ENCODE measurements around the gene NPEPPS.

The NPEPPS gene

DNA sequence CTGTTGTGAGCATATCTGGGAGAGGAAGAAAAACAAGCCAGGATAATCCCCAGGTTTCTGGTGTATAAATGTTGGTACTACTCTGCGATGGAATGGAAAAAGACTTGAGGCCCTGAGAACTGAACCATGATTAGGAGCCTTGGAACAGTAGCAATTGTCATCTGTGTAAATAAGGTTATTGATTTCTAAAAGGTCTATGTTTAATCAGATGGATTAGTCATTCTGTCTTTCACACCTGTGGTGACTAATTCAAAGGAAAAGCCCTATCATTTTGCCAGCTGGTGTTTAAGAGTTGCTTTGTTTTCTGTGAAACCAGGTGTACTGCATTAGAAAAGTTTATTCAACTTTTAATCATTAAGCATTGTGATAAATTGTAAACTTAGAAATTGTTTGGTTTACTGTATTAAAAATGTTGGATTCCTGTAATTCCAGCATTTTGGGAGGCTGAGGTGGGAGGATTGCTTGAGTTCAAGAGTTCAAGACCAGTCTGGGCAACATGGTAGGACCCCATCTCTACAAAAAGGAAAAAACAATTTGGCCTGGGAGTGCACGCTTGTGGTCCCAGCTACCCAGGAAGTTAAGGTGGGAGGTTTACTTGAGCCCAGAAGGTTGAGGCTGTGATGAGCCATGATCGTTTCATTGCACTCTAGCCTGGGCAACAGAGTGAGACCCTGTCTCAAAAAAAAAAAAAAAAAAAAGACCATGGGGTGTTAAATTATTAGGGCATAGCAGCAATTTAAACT, 89.8 kb downstream of the NPEPPS start:
- no peak overlapping the region for H3K4me3 ChIP-seq (ENCODE audit: low read length)
- H3K9ac ChIP-seq (ENCODE audit: low read length) = no peak overlapping the region
- H3K36me3 ChIP-seq (ENCODE audit: control insufficient read depth, insufficient read depth, low read length) = no peaks in the 10 kb centered on the region
- H3K27me3 ChIP-seq (ENCODE audit: control insufficient read depth, insufficient read depth, low read length) = no peaks in the 10 kb centered on the region
- no peaks in the 10 kb centered on the region for H3K9me3 ChIP-seq (ENCODE audit: control insufficient read depth, low read length)
- H3K4me1 ChIP-seq (ENCODE audit: control insufficient read depth, insufficient read depth, low read length) = peaks cover 9% of the 10 kb centered on the region

DNA sequence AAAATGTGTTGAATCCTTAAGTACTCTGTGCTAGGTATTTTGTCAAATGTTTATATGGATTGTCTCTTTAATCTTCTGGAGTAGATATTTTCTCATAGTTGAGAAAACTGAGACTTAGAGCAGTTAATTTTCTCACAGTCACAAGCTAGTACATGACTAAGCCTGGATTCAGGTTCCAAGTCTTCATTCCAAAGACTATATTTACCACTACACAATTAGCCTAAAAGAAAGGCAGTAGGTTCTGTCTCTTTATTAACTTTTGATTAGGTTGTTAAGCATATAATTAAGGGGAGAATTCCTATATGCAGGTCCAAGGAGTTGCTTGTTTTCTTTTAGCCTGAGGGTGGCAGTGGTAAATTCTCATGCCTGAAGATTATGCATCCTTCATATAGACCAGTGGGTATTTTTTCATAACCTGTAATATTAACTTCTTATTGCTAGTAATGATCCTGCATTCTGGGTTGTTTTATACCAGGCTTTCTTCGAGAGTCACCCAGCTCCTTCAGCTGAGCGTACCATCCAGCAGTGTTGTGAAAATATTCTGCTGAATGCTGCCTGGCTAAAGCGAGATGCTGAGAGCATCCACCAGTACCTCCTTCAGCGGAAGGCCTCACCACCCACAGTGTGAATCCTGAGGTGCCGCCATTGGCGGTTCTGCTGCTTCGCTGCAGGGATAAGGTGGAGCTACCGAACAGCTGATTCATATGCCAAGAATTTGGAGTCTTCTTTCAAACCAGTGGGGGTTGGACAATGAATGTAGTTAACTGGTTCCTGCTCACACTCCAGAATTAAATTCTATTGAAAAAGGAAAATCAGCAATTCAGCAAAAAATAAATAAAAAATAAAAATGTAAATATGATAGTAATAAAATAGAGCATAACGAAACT, 90.6 kb downstream of the NPEPPS start:
- Histone ChIP-seq H3K9ac (ENCODE audit: low read length) (no peak overlapping the region), H3K4me1 (ENCODE audit: control insufficient read depth, insufficient read depth, low read length) (peaks cover 9% of the 10 kb centered on the region), H3K4me3 (ENCODE audit: low read length) (no peak overlapping the region), H3K36me3 (ENCODE audit: control insufficient read depth, insufficient read depth, low read length) (no peaks in the 10 kb centered on the region), H3K9me3 (ENCODE audit: control insufficient read depth, low read length) (no peaks in the 10 kb centered on the region), H3K27me3 (ENCODE audit: control insufficient read depth, insufficient read depth, low read length) (no peaks in the 10 kb centered on the region)

DNA sequence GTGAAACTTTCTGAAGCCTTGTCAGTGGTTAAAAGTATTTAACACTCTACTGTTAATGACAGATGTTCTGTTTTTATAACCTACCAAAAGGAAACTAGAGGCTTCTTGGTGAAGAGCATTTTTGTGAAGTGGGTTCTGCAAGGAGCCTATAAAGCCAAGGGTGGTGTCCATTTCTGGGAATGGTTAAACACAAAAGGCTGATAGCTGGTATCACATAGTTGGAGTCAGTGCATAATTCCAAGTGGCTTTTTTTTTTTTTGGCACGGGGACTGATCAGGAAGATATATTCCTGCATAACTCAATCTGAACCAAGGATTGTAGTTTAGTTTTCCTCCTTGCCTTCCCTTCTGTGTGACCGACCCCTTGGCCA, 91.3 kb downstream of the NPEPPS start:
- Histone ChIP-seq H3K4me3 (ENCODE audit: low read length) (no peak overlapping the region), H3K9ac (ENCODE audit: low read length) (no peak overlapping the region), H3K36me3 (ENCODE audit: control insufficient read depth, insufficient read depth, low read length) (no peaks in the 10 kb centered on the region), H3K27me3 (ENCODE audit: control insufficient read depth, insufficient read depth, low read length) (no peaks in the 10 kb centered on the region), H3K9me3 (ENCODE audit: control insufficient read depth, low read length) (no peaks in the 10 kb centered on the region), H3K4me1 (ENCODE audit: control insufficient read depth, insufficient read depth, low read length) (peaks cover 9% of the 10 kb centered on the region)

DNA sequence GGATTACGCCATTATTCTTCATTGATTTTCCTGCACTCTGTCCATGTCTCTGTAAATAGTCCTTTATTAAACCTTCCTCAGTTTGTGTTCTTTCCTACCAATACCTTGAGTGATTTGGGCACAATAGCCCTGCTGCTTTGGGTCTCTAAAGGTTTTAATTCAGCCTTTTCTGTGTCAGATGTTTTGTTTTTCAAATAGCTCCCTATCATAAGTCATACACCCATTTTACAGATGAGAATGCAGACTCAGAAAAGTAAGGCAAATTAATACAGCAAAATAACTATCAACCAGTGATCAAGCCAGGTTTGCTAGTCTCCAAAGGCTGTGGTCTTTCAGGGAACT, 93.8 kb downstream of the NPEPPS start:
- Histone ChIP-seq H3K4me1 (ENCODE audit: control insufficient read depth, insufficient read depth, low read length) (peaks cover 10% of the 10 kb centered on the region), H3K36me3 (ENCODE audit: control insufficient read depth, insufficient read depth, low read length) (no peaks in the 10 kb centered on the region), H3K9me3 (ENCODE audit: control insufficient read depth, low read length) (no peaks in the 10 kb centered on the region), H3K4me3 (ENCODE audit: low read length) (no peak overlapping the region), H3K27me3 (ENCODE audit: control insufficient read depth, insufficient read depth, low read length) (no peaks in the 10 kb centered on the region), H3K9ac (ENCODE audit: low read length) (no peak overlapping the region)

DNA sequence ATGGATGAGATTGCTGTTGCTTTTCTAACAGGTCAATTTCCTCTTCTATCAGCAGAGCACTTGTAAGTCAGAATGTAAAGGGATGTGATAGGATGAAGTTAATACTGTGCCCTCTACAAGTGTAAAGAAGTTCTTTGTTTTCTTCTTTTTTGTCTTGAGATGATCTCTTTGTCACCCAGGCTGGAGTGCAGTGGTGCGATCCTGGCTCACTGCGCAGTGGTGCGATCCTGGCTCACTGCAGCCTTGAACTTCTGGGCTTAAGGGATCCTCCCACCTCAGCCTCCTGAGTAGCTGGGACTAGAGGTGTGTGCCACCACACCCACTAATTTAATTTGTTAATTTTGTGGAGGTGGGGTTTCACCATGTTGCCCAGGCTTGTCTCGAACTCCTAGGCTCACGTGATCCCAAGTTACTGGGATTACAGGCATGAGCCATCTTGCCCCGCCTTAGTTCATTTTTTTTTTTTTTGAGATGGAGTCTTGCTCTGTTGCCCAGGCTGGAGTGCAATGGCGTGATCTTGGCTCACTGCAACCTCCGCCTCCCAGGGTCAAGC, 97.2 kb downstream of the NPEPPS start:
- Histone ChIP-seq H3K9ac (ENCODE audit: low read length) (no peak overlapping the region), H3K4me1 (ENCODE audit: control insufficient read depth, insufficient read depth, low read length) (peaks cover 9% of the 10 kb centered on the region), H3K36me3 (ENCODE audit: control insufficient read depth, insufficient read depth, low read length) (no peaks in the 10 kb centered on the region), H3K4me3 (ENCODE audit: low read length) (no peak overlapping the region), H3K9me3 (ENCODE audit: control insufficient read depth, low read length) (no peaks in the 10 kb centered on the region), H3K27me3 (ENCODE audit: control insufficient read depth, insufficient read depth, low read length) (no peaks in the 10 kb centered on the region)

DNA sequence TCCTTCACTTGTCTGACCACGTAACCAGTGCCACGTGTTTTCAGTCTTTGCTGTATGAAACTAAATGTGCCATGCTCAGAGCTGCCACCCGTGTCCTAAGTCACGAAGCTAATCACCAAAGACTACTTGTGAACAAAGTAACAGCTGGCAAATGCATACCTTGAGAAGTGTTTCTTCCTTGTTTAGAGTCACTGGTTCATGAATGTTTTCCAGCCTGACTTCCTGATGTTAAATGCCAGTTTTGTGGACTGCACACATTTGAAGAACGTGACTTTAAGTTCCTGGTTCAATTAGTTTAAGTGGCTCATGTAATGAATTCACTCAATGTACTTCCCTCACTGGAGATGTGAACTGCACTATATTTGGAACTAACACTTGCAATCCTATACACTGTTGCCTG, 98.9 kb downstream of the NPEPPS start:
- H3K9me3 ChIP-seq (ENCODE audit: control insufficient read depth, low read length) = no peaks in the 10 kb centered on the region
- H3K36me3 ChIP-seq (ENCODE audit: control insufficient read depth, insufficient read depth, low read length) = no peaks in the 10 kb centered on the region
- H3K27me3 ChIP-seq (ENCODE audit: control insufficient read depth, insufficient read depth, low read length) = no peaks in the 10 kb centered on the region
- no peak overlapping the region for H3K9ac ChIP-seq (ENCODE audit: low read length)
- H3K4me3 ChIP-seq (ENCODE audit: low read length) = no peak overlapping the region
- H3K4me1 ChIP-seq (ENCODE audit: control insufficient read depth, insufficient read depth, low read length) = peaks cover 9% of the 10 kb centered on the region

DNA sequence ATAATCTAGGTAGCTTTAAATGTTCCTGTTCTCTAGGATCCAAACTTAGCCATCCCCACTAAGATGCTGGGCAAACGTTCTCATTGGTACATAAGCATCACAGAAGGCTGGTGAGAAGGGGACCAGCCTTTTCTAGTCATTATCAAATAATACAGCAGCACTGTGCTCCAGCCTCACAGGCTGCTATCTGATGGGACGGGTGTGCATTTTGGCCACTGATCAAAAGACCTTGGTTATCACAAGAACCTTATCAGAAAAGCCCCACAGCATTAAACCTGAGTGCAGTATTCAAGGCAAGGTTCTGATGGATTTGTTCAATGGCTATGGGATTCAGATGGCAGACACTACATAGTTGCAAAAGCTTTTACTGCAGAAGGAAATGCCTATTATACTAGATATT, 99.7 kb downstream of the NPEPPS start:
- Histone ChIP-seq H3K27me3 (ENCODE audit: control insufficient read depth, insufficient read depth, low read length) (no peaks in the 10 kb centered on the region), H3K4me3 (ENCODE audit: low read length) (no peak overlapping the region), H3K9ac (ENCODE audit: low read length) (no peak overlapping the region), H3K4me1 (ENCODE audit: control insufficient read depth, insufficient read depth, low read length) (peaks cover 9% of the 10 kb centered on the region), H3K36me3 (ENCODE audit: control insufficient read depth, insufficient read depth, low read length) (no peaks in the 10 kb centered on the region), H3K9me3 (ENCODE audit: control insufficient read depth, low read length) (no peaks in the 10 kb centered on the region)

DNA sequence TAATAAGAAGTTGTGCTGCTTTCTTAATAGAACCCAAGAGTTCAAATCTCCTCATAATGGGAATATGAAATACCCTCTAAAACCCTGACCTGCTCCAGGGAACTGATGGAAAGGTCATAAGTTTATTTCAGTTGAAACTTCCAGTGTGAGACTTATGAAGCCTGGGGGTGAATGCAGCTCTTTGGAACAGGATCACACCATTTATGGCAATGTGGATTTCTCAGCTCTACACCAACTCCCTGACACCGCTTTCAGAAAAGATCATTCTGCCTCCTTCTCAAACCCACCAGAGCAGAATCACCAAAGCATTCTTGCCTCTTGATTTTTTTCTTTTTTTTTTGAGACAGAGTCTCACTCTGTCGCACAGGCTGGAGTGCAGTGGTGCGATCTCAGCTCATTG, 102.1 kb downstream of the NPEPPS start:
- H3K9me3 ChIP-seq (ENCODE audit: control insufficient read depth, low read length) = no peaks in the 10 kb centered on the region
- H3K27me3 ChIP-seq (ENCODE audit: control insufficient read depth, insufficient read depth, low read length) = no peaks in the 10 kb centered on the region
- H3K4me3 ChIP-seq (ENCODE audit: low read length) = no peak overlapping the region
- peaks cover 9% of the 10 kb centered on the region for H3K4me1 ChIP-seq (ENCODE audit: control insufficient read depth, insufficient read depth, low read length)
- no peak overlapping the region for H3K9ac ChIP-seq (ENCODE audit: low read length)
- H3K36me3 ChIP-seq (ENCODE audit: control insufficient read depth, insufficient read depth, low read length) = no peaks in the 10 kb centered on the region

DNA sequence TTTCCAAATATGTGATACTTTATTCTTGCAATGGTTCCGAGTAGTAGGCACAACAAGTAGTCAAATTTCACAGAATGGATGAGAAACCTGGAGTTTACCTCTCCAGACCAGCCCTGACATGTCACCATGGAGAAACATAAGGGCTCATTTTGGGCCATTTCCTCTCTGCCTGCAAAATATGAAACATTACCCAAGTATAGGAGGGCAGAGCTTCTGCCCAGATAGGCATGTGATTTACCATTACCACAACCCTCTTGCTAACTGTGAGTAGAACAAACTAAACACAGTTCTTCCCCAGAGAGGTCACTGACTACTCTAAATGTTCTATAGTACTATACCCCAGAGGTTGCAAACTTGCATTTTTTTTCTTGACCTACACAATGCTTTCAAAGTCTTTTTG, 103.1 kb downstream of the NPEPPS start:
- Histone ChIP-seq H3K36me3 (ENCODE audit: control insufficient read depth, insufficient read depth, low read length) (no peaks in the 10 kb centered on the region), H3K9ac (ENCODE audit: low read length) (no peak overlapping the region)

DNA sequence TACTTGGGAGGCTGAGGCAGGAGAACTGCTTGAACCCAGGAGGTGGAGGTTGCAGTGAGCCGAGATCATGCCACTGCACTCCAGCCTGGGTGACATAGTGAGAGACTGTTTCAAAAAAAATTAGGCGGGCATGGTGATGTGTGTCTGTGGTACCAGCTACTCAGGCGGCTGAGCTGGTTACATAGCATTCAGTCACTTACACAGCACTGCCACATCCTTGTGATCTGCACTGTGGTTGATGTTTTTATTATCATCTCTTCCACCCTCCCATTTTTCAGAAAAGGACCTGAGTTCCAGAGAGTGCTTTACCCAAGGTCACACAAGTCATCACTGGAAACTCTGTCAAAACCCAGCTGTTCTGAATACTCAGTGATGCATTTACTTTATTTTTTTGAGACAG, 104.0 kb downstream of the NPEPPS start:
- Histone ChIP-seq H3K4me3 (ENCODE audit: low read length) (no peak overlapping the region), H3K9me3 (ENCODE audit: control insufficient read depth, low read length) (no peaks in the 10 kb centered on the region), H3K27me3 (ENCODE audit: control insufficient read depth, insufficient read depth, low read length) (no peaks in the 10 kb centered on the region), H3K4me1 (ENCODE audit: control insufficient read depth, insufficient read depth, low read length) (peaks cover 6% of the 10 kb centered on the region), H3K36me3 (ENCODE audit: control insufficient read depth, insufficient read depth, low read length) (no peaks in the 10 kb centered on the region), H3K9ac (ENCODE audit: low read length) (no peak overlapping the region)

More for the DNA sequence above, 103.1 kb downstream of the NPEPPS start:
- Histone ChIP-seq H3K4me1 (ENCODE audit: control insufficient read depth, insufficient read depth, low read length) (peaks cover 9% of the 10 kb centered on the region), H3K27me3 (ENCODE audit: control insufficient read depth, insufficient read depth, low read length) (no peaks in the 10 kb centered on the region), H3K4me3 (ENCODE audit: low read length) (no peak overlapping the region), H3K9me3 (ENCODE audit: control insufficient read depth, low read length) (no peaks in the 10 kb centered on the region)

DNA sequence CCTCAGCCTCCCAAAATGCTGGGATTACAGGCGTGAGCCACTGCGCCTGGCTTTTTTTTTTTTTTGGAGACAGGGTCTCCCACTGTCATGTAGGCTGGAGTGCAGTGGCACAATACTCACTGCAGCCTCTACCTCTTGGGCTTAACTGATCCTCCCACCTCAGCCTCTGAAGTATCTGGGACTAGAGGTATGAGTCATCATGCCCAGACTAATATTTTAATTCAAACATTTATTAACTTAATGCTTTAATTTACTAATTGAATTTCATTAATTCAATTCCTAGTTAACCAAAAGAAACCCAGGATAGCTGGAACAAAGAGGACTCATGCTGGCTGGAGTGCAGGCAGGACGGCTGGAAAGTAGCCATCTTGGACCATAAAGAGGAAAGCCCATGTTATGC, 104.8 kb downstream of the NPEPPS start:
- Histone ChIP-seq H3K9ac (ENCODE audit: low read length) (no peak overlapping the region), H3K4me1 (ENCODE audit: control insufficient read depth, insufficient read depth, low read length) (no peaks in the 10 kb centered on the region), H3K4me3 (ENCODE audit: low read length) (no peak overlapping the region), H3K27me3 (ENCODE audit: control insufficient read depth, insufficient read depth, low read length) (no peaks in the 10 kb centered on the region), H3K9me3 (ENCODE audit: control insufficient read depth, low read length) (no peaks in the 10 kb centered on the region), H3K36me3 (ENCODE audit: control insufficient read depth, insufficient read depth, low read length) (no peaks in the 10 kb centered on the region)

DNA sequence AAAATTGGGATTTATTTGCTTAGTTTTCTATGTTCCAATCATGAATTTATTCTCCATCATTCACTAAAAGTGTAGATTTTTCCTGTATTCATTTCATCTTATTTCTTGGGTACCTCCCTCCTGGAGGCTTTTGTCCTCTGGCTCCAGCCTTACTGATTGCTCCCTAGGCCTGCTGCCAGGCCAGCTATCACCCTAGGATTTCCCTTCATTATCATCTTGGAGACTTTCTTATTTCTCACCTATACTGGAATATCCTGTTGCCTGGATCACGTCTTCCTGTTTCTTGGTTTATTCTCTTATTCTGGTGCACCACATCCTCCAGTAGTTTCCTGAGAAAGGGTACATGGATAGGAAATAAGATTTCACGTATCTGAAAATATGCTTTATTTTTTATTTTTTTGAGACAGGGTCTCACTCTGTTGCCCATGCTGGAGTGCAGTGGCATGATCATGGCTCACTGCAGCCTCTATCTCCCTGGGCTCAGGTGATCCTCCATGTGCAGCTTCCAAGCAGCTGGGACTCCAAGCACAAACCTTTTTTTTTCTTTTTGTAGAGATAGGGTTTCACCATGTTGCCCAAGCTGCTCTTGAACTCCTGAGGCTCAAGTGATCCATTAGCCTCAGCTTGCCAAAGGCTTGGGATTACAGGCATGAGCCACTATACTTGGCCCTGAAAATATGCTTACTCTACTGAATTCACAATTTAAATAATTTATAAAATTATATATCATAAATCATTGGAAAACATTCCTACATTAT, 105.5 kb downstream of the NPEPPS start:
- Histone ChIP-seq H3K4me1 (ENCODE audit: control insufficient read depth, insufficient read depth, low read length) (no peaks in the 10 kb centered on the region), H3K27me3 (ENCODE audit: control insufficient read depth, insufficient read depth, low read length) (no peaks in the 10 kb centered on the region), H3K9me3 (ENCODE audit: control insufficient read depth, low read length) (no peaks in the 10 kb centered on the region), H3K9ac (ENCODE audit: low read length) (no peak overlapping the region), H3K36me3 (ENCODE audit: control insufficient read depth, insufficient read depth, low read length) (no peaks in the 10 kb centered on the region), H3K4me3 (ENCODE audit: low read length) (no peak overlapping the region)
